Measurements from ENCODE around the gene EXOC3. TPM values are rescaled to one million over a fixed set of nuclear protein-coding genes. Genes with fewer than 3 reads are reported as not detected.

EXOC3 gene
- polyA plus RNA-seq, 3 donors, result 33.2 to 59.7 (median 53.8) TPM

DNA sequence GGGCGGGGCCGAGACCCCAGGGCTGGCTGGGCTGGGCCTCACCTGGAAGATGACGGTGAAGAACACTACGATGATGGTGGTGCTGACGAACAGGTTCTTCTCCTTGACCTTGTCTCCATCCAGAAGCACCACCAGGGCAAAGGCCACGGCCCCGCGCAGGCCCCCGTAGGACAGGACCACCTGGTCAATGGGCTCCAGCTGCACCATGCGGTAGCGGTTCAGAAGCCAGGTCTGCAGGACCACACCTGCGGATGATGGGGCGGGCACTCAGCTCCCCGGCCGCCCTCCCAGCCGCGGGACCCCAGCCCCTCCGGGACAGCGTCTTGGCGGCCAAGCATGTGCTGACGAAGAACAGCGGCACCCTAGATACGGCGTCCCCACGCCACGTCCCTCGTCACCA is 39.5 kb downstream of the EXOC3 start:
- Histone ChIP-seq H3K27ac (ENCODE audit: low read depth in 1 of 2, low read length in 2 of 2) (no peak overlapping the region), H2AFZ (ENCODE audit: insufficient read depth, low read depth, low read length, poor library complexity, severe bottlenecking) (no peak overlapping the region), H3K79me2 (ENCODE audit: insufficient read depth, low read length) (no peaks in the 10 kb centered on the region), H3K36me3 (replicated peaks in 1 of 2; ENCODE audit: control insufficient read depth in 1 of 2, insufficient read depth in 2 of 2, low read length in 2 of 2) (no peaks in the 10 kb centered on the region), H3K4me2 (replicated peaks; ENCODE audit: extremely low read depth, low read length, poor library complexity, severe bottlenecking) (no peak overlapping the region), H3K4me1 (ENCODE audit: control insufficient read depth in 1 of 2, insufficient read depth in 2 of 2, low read length in 2 of 2) (peaks cover 2 to 12% of the 10 kb centered on the region in 2 donors), H3K27me3 (ENCODE audit: control insufficient read depth in 2 of 2, insufficient read depth in 2 of 2, low read length in 2 of 2) (peaks cover 3 to 30% of the 10 kb centered on the region in 2 donors), H3K9ac (ENCODE audit: insufficient read depth, low read length, poor library complexity, severe bottlenecking) (no peak overlapping the region), H4K20me1 (ENCODE audit: insufficient read depth, low read length) (no peaks in the 10 kb centered on the region), H3K4me3 (replicated peaks in 1 of 3; ENCODE audit: low read depth in 2 of 3, low read length in 3 of 3) (no peak overlapping the region), H3K9me3 (replicated peaks in 1 of 2; ENCODE audit: control insufficient read depth in 1 of 2, insufficient read depth in 1 of 2, low read length in 2 of 2) (no peaks in the 10 kb centered on the region)
- Mint-ChIP-seq H3K27me3 (ENCODE audit: low read depth in 3 of 3) (peaks cover 17 to 69% (median 25%) of the 10 kb centered on the region in 3 donors), H3K4me3 (no peak overlapping the region), H3K36me3 (no peaks in the 10 kb centered on the region), H3K27ac (no peak overlapping the region), H3K9me3 (peaks cover 2 to 10% (median 6%) of the 10 kb centered on the region in 7 donors), H3K4me1 (peaks cover 14% of the 10 kb centered on the region)
- 96% methylated on average over 25 of the region's 27 CpGs for WGBS (ENCODE audit: insufficient coverage)
- intact Hi-C loops (cut with micrococcal nuclease), result no loop called here
- DNase-seq, result no peak
- TF ChIP-seq, protein P1, sequence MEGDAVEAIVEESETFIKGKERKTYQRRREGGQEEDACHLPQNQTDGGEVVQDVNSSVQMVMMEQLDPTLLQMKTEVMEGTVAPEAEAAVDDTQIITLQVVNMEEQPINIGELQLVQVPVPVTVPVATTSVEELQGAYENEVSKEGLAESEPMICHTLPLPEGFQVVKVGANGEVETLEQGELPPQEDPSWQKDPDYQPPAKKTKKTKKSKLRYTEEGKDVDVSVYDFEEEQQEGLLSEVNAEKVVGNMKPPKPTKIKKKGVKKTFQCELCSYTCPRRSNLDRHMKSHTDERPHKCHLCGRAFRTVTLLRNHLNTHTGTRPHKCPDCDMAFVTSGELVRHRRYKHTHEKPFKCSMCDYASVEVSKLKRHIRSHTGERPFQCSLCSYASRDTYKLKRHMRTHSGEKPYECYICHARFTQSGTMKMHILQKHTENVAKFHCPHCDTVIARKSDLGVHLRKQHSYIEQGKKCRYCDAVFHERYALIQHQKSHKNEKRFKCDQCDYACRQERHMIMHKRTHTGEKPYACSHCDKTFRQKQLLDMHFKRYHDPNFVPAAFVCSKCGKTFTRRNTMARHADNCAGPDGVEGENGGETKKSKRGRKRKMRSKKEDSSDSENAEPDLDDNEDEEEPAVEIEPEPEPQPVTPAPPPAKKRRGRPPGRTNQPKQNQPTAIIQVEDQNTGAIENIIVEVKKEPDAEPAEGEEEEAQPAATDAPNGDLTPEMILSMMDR (IDR thresholded peaks at IDR 0.05), result no peak

- TF ChIP-seq, protein P1 (IDR thresholded peaks at IDR 0.05), result no peak
- Histone ChIP-seq H3K79me2 (ENCODE audit: insufficient read depth, low read length) (no peaks in the 10 kb centered on the region), H3K9me3 (replicated peaks in 1 of 2; ENCODE audit: control insufficient read depth in 1 of 2, insufficient read depth in 1 of 2, low read length in 2 of 2) (no peaks in the 10 kb centered on the region), H3K36me3 (replicated peaks in 1 of 2; ENCODE audit: control insufficient read depth in 1 of 2, insufficient read depth in 2 of 2, low read length in 2 of 2) (no peaks in the 10 kb centered on the region), H3K27me3 (ENCODE audit: control insufficient read depth in 2 of 2, insufficient read depth in 2 of 2, low read length in 2 of 2) (peaks cover 3 to 30% of the 10 kb centered on the region in 2 donors), H3K4me3 (replicated peaks in 1 of 3; ENCODE audit: low read depth in 2 of 3, low read length in 3 of 3) (no peak overlapping the region), H2AFZ (ENCODE audit: insufficient read depth, low read depth, low read length, poor library complexity, severe bottlenecking) (no peak overlapping the region), H3K4me1 (ENCODE audit: control insufficient read depth in 1 of 2, insufficient read depth in 2 of 2, low read length in 2 of 2) (peaks cover 2 to 12% of the 10 kb centered on the region in 2 donors), H3K27ac (ENCODE audit: low read depth in 1 of 2, low read length in 2 of 2) (no peak overlapping the region), H3K4me2 (replicated peaks; ENCODE audit: extremely low read depth, low read length, poor library complexity, severe bottlenecking) (no peak overlapping the region), H3K9ac (ENCODE audit: insufficient read depth, low read length, poor library complexity, severe bottlenecking) (no peak overlapping the region), H4K20me1 (ENCODE audit: insufficient read depth, low read length) (no peaks in the 10 kb centered on the region)
- Mint-ChIP-seq H3K4me3 (no peak overlapping the region), H3K27ac (no peak overlapping the region), H3K27me3 (ENCODE audit: low read depth in 3 of 3) (peaks cover 12 to 66% (median 20%) of the 10 kb centered on the region in 3 donors), H3K4me1 (peaks cover 14% of the 10 kb centered on the region), H3K9me3 (peaks cover 2 to 15% (median 9%) of the 10 kb centered on the region in 7 donors), H3K36me3 (no peaks in the 10 kb centered on the region)
- no peak for DNase-seq
- intact Hi-C loops (cut with micrococcal nuclease), result no loop called here
- WGBS (ENCODE audit: insufficient coverage), result 88% methylated on average over 25 of the region's 26 CpGs
These were observed 40.0 kb downstream of the EXOC3 start for GRCh38 chr5:483011-483410.
